Measurements from ENCODE around the gene FAM204A. TPM values are rescaled to one million over a fixed set of nuclear protein-coding genes. Genes with fewer than 3 reads are reported as not detected.

The FAM204A gene
- total RNA-seq, 1 donor from 2014 or later = 12.5 TPM

GRCh38 chr10:118272767-118273166 lies 69.4 kb downstream of the FAM204A start:
- Histone ChIP-seq H3K9me3 (no peaks in the 10 kb centered on the region), H3K27me3 (no peaks in the 10 kb centered on the region), H3K4me1 (peaks cover 0 to 9% of the 10 kb centered on the region in 2 donors), H3K27ac (no peak overlapping the region), H3K4me3 (peak overlapping the region; percentile 33 to 56), H3K36me3 (no peaks in the 10 kb centered on the region)
- TF ChIP-seq CTCF (IDR thresholded peaks at IDR 0.05) = no peak
- no peak for DNase-seq (ENCODE audit: low spot score in 2 of 2)
- intact Hi-C loops (cut with DNase I) = loop anchor here (10.0 kb wide), 1 partner anchor 142 kb away; no protein-coding TSS in a partner anchor

GRCh38 chr10:118272149-118272721 lies 69.9 kb downstream of the FAM204A start:
- peaks cover 0 to 9% of the 10 kb centered on the region in 2 donors for H3K4me1 ChIP-seq
- DNase-seq (ENCODE audit: low spot score in 2 of 2) = no peak

GRCh38 chr10:118271671-118272070 lies 70.5 kb downstream of the FAM204A start:
- Histone ChIP-seq H3K4me1 (peaks cover 0 to 9% of the 10 kb centered on the region in 2 donors), H3K27ac (no peak overlapping the region), H3K27me3 (no peaks in the 10 kb centered on the region), H3K9me3 (no peaks in the 10 kb centered on the region), H3K4me3 (peak overlapping the region; percentile 33 to 56), H3K36me3 (no peaks in the 10 kb centered on the region)
- TF ChIP-seq CTCF (IDR thresholded peaks at IDR 0.05) = no peak
- no peak for DNase-seq (ENCODE audit: low spot score in 2 of 2)
- intact Hi-C loops (cut with DNase I) = loop anchor here (10.0 kb wide), 1 partner anchor 143 kb away; no protein-coding TSS in a partner anchor

More at GRCh38 chr10:118272149-118272721, 69.9 kb downstream of the FAM204A start:
- no peaks in the 10 kb centered on the region for H3K36me3 ChIP-seq
- peak overlapping the region; percentile 33 to 56 for H3K4me3 ChIP-seq
- intact Hi-C loops (cut with DNase I) = loop anchor here (10.0 kb wide), 1 partner anchor 143 kb away; no protein-coding TSS in a partner anchor
- H3K27ac ChIP-seq = no peak overlapping the region
- TF ChIP-seq CTCF (IDR thresholded peaks at IDR 0.05) = no peak
- no peaks in the 10 kb centered on the region for H3K9me3 ChIP-seq
- no peaks in the 10 kb centered on the region for H3K27me3 ChIP-seq

GRCh38 chr10:118266098-118266748 lies 75.9 kb downstream of the FAM204A start:
- H3K4me3 ChIP-seq = no peak overlapping the region
- intact Hi-C loops (cut with DNase I) = no loop called here
- no peaks in the 10 kb centered on the region for H3K36me3 ChIP-seq
- H3K27me3 ChIP-seq = no peaks in the 10 kb centered on the region
- no peak for DNase-seq (ENCODE audit: low spot score in 2 of 2)
- H3K4me1 ChIP-seq = peaks cover 0 to 3% of the 10 kb centered on the region in 2 donors
- H3K27ac ChIP-seq = no peak overlapping the region
- no peak for TF ChIP-seq CTCF (IDR thresholded peaks at IDR 0.05)
- no peaks in the 10 kb centered on the region for H3K9me3 ChIP-seq

- Histone ChIP-seq H3K9me3 (no peaks in the 10 kb centered on the region), H3K27me3 (no peaks in the 10 kb centered on the region), H3K36me3 (no peaks in the 10 kb centered on the region), H3K4me3 (no peak overlapping the region), H3K4me1 (no peaks in the 10 kb centered on the region), H3K27ac (no peak overlapping the region)
- DNase-seq (ENCODE audit: low spot score in 2 of 2) = no peak
- TF ChIP-seq CTCF (IDR thresholded peaks at IDR 0.05) = no peak
- intact Hi-C loops (cut with DNase I) = no loop called here
Measured at GRCh38 chr10:118264838-118265470, 77.2 kb downstream of the FAM204A start.

Measured in ascending aorta (tissue), 2 donors.